Measurements from ENCODE around the gene SPINDOC. TPM values are rescaled to one million over a fixed set of nuclear protein-coding genes. Genes with fewer than 3 reads are reported as not detected.
"Not testable (repeated sequence)": the region's sequence is repeated elsewhere in the genome, so short reads cannot be mapped to it uniquely, and the experiment has no call there.

SPINDOC gene
- total RNA-seq, 2 donors from 2014 or later: 17.8 to 36.2 TPM

GRCh38 chr11:63855975-63856374, 42.7 kb downstream of the SPINDOC start:
- Histone ChIP-seq H3K9me3 (no peaks in the 10 kb centered on the region), H3K27me3 (replicated peaks; ENCODE audit: insufficient read depth) (no peaks in the 10 kb centered on the region), H3K36me3 (no peaks in the 10 kb centered on the region), H3K27ac (no peak overlapping the region), H3K4me3 (no peak overlapping the region), H3K4me1 (replicated peaks) (no peaks in the 10 kb centered on the region)
- intact Hi-C loops (cut with DNase I): no loop called here
- DNase-seq (ENCODE audit: low spot score): no peak
- TF ChIP-seq POLR2AphosphoS5 (IDR thresholded peaks at IDR 0.05): no peak
- no peak for TF ChIP-seq POLR2A (IDR thresholded peaks at IDR 0.05)
- TF ChIP-seq CTCF (IDR thresholded peaks at IDR 0.05): no peak
- 86% methylated on average over 2 of the region's 2 CpGs for WGBS

GRCh38 chr11:63858628-63859550, 45.6 kb downstream of the SPINDOC start:
- TF ChIP-seq POLR2A (IDR thresholded peaks at IDR 0.05) (no peak), POLR2AphosphoS5 (IDR thresholded peaks at IDR 0.05) (peak; percentile 26), CTCF (IDR thresholded peaks at IDR 0.05) (no peak)
- Histone ChIP-seq H3K9me3 (no peaks in the 10 kb centered on the region), H3K4me3 (no peak overlapping the region), H3K27me3 (replicated peaks; ENCODE audit: insufficient read depth) (no peaks in the 10 kb centered on the region), H3K4me1 (replicated peaks) (peaks cover 6% of the 10 kb centered on the region), H3K36me3 (no peaks in the 10 kb centered on the region), H3K27ac (peak overlapping the region; percentile 31 to 64)
- WGBS: 70% methylated on average over 11 of the region's 11 CpGs
- DNase-seq (ENCODE audit: low spot score): no peak
- intact Hi-C loops (cut with DNase I): no loop called here

GRCh38 chr11:63862923-63863322, 49.7 kb downstream of the SPINDOC start:
- DNase-seq (ENCODE audit: low spot score): no peak
- Histone ChIP-seq H3K27ac (peak overlapping the region; percentile 31 to 66), H3K27me3 (replicated peaks; ENCODE audit: insufficient read depth) (no peaks in the 10 kb centered on the region), H3K36me3 (no peaks in the 10 kb centered on the region), H3K4me1 (replicated peaks) (peaks cover 25% of the 10 kb centered on the region), H3K9me3 (no peaks in the 10 kb centered on the region), H3K4me3 (no peak overlapping the region)
- 16% methylated on average over 4 of the region's 4 CpGs for WGBS
- TF ChIP-seq CTCF (IDR thresholded peaks at IDR 0.05) (no peak), POLR2AphosphoS5 (IDR thresholded peaks at IDR 0.05) (peak; percentile 24)
- intact Hi-C loops (cut with DNase I): no loop called here

- H3K9me3 ChIP-seq; H3K36me3 ChIP-seq; intact Hi-C loops (cut with DNase I); H3K4me3 ChIP-seq; DNase-seq (ENCODE audit: low spot score); H3K27me3 ChIP-seq (replicated peaks; ENCODE audit: insufficient read depth): not testable (repeated sequence)
- Histone ChIP-seq H3K27ac (peak overlapping the region; percentile 31 to 66), H3K4me1 (replicated peaks) (peaks cover 29% of the 10 kb centered on the region)
- WGBS: 96% methylated on average over 6 of the region's 6 CpGs
These were observed 50.4 kb downstream of the SPINDOC start for GRCh38 chr11:63863620-63864019.

- DNase-seq (ENCODE audit: low spot score): peak; percentile 80
These were observed 53.0 kb downstream of the SPINDOC start for GRCh38 chr11:63866211-63866610.

GRCh38 chr11:63867511-63867910, 54.3 kb downstream of the SPINDOC start:
- H3K36me3 ChIP-seq: no peaks in the 10 kb centered on the region
- no peak for TF ChIP-seq CTCF (IDR thresholded peaks at IDR 0.05)
- no peak for TF ChIP-seq POLR2A (IDR thresholded peaks at IDR 0.05)
- no peak for TF ChIP-seq POLR2AphosphoS5 (IDR thresholded peaks at IDR 0.05)
- H3K9me3 ChIP-seq: no peaks in the 10 kb centered on the region
- H3K27me3 ChIP-seq (replicated peaks; ENCODE audit: insufficient read depth): no peaks in the 10 kb centered on the region
- 56% methylated on average over 4 of the region's 4 CpGs for WGBS
- intact Hi-C loops (cut with DNase I): no loop called here
- H3K4me1 ChIP-seq (replicated peaks): peaks cover 51% of the 10 kb centered on the region
- DNase-seq (ENCODE audit: low spot score): no peak
- H3K4me3 ChIP-seq: no peak overlapping the region
- H3K27ac ChIP-seq: peak overlapping the region; percentile 67 to 86

More at GRCh38 chr11:63866211-63866610, 53.0 kb downstream of the SPINDOC start:
- no peaks in the 10 kb centered on the region for H3K27me3 ChIP-seq (replicated peaks; ENCODE audit: insufficient read depth)
- no peaks in the 10 kb centered on the region for H3K9me3 ChIP-seq
- H3K4me1 ChIP-seq (replicated peaks): peaks cover 49% of the 10 kb centered on the region
- no peak overlapping the region for H3K4me3 ChIP-seq
- intact Hi-C loops (cut with DNase I): no loop called here
- 38% methylated on average over 4 of the region's 4 CpGs for WGBS
- no peaks in the 10 kb centered on the region for H3K36me3 ChIP-seq
- H3K27ac ChIP-seq: peak overlapping the region; percentile 67 to 86
- TF ChIP-seq POLR2AphosphoS5 (IDR thresholded peaks at IDR 0.05): peak; percentile 63
- no peak for TF ChIP-seq POLR2A (IDR thresholded peaks at IDR 0.05)

Data from prostate gland (tissue), 2 donors.